Renal cortex interstitium (tissue), 15 donors: ENCODE measurements around the gene PDAP1. TPM values are rescaled to one million over a fixed set of nuclear protein-coding genes. Genes with fewer than 3 reads are reported as not detected.
A peak's percentile ranks its signal among the peaks of the same experiment; 100 is the strongest.

Experiments
- DNase-seq, 11 donors: peaks; one replicate each; pipeline ENCODE4 v3.0.0-alpha.2; 2013; ENCODE audit warnings: low read depth in 9 of 11, low spot score in 4 of 11; ENCODE audit errors: extremely low read depth in 1 of 11
- long read RNA-seq, 16 experiments: transcript quantifications; one replicate each; lab custom pipeline, GENCODE V29; 2026
- polyA plus RNA-seq, 3 donors: library from polyadenylated mRNA; unstranded; fragments of 120-200 nt; gene quantifications; one replicate each; pipeline ENCODE4 v1.2.1, GENCODE V29; 2013; ENCODE audit not compliant: insufficient read length in 3 of 3

The PDAP1 gene
- polyA plus RNA-seq = 100 to 1,000 TPM; 137 to 171 (median 142) TPM
- long read RNA-seq, donor 1, transcript PDAP1-201 (6 exons, 2,546 nt) = major isoform, 22 of 61 reads
- long read RNA-seq, donor 1, partial matches to known transcripts = 29 of 61 reads
- long read RNA-seq, donor 1, other reads (novel, unspliced or antisense) = 10 of 61 reads
- long read RNA-seq, donor 2, transcript PDAP1-201 (6 exons, 2,546 nt) = major isoform, 30 of 61 reads
- long read RNA-seq, donor 2, partial matches to known transcripts = 31 of 61 reads
- long read RNA-seq, donor 2, other reads (novel, unspliced or antisense) = 0 of 61 reads
- long read RNA-seq, donor 3, transcript PDAP1-201 (6 exons, 2,546 nt) = major isoform, 48 of 252 reads
- long read RNA-seq, donor 3, partial matches to known transcripts = 149 of 252 reads
- long read RNA-seq, donor 3, other reads (novel, unspliced or antisense) = 54 of 252 reads
- long read RNA-seq, donor 4, transcript PDAP1-201 (6 exons, 2,546 nt) = major isoform, 33 of 46 reads
- long read RNA-seq, donor 4, partial matches to known transcripts = 12 of 46 reads
- long read RNA-seq, donor 4, other reads (novel, unspliced or antisense) = 0 of 46 reads
- long read RNA-seq, donor 5 = 0 reads
- long read RNA-seq, donor 6, transcript PDAP1-201 (6 exons, 2,546 nt) = major isoform, 26 of 98 reads
- long read RNA-seq, donor 6, partial matches to known transcripts = 72 of 98 reads
- long read RNA-seq, donor 6, other reads (novel, unspliced or antisense) = 0 of 98 reads
- long read RNA-seq, donor 7, transcript PDAP1-201 (6 exons, 2,546 nt) = major isoform, 29 of 53 reads
- long read RNA-seq, donor 7, partial matches to known transcripts = 24 of 53 reads
- long read RNA-seq, donor 7, other reads (novel, unspliced or antisense) = 0 of 53 reads
- long read RNA-seq, donor 8 = 0 reads
- long read RNA-seq, donor 9, transcript PDAP1-201 (6 exons, 2,546 nt) = major isoform, 35 of 44 reads
- long read RNA-seq, donor 9, partial matches to known transcripts = 8 of 44 reads
- long read RNA-seq, donor 9, other reads (novel, unspliced or antisense) = 0 of 44 reads
- long read RNA-seq, donor 10, transcript PDAP1-201 (6 exons, 2,546 nt) = major isoform, 24 of 37 reads
- long read RNA-seq, donor 10, partial matches to known transcripts = 13 of 37 reads
- long read RNA-seq, donor 10, other reads (novel, unspliced or antisense) = 0 of 37 reads
- long read RNA-seq, donor 11, transcript PDAP1-201 (6 exons, 2,546 nt) = major isoform, 17 of 24 reads
- long read RNA-seq, donor 11, partial matches to known transcripts = 7 of 24 reads
- long read RNA-seq, donor 11, other reads (novel, unspliced or antisense) = 0 of 24 reads
- long read RNA-seq, donor 12, transcript PDAP1-201 (6 exons, 2,546 nt) = major isoform, 27 of 37 reads
- long read RNA-seq, donor 12, partial matches to known transcripts = 10 of 37 reads
- long read RNA-seq, donor 12, other reads (novel, unspliced or antisense) = 0 of 37 reads
- long read RNA-seq, donor 13 = 0 reads
- long read RNA-seq, donor 14, transcript PDAP1-201 (6 exons, 2,546 nt) = major isoform, 34 of 48 reads
- long read RNA-seq, donor 14, partial matches to known transcripts = 14 of 48 reads
- long read RNA-seq, donor 14, other reads (novel, unspliced or antisense) = 0 of 48 reads
- long read RNA-seq, donor 15, transcript PDAP1-201 (6 exons, 2,546 nt) = major isoform, 22 of 39 reads
- long read RNA-seq, donor 15, partial matches to known transcripts = 10 of 39 reads
- long read RNA-seq, donor 15, other reads (novel, unspliced or antisense) = 7 of 39 reads
- long read RNA-seq, donor 16, transcript PDAP1-201 (6 exons, 2,546 nt) = major isoform, 88 of 461 reads
- long read RNA-seq, donor 16, partial matches to known transcripts = 129 of 461 reads
- long read RNA-seq, donor 16, other reads (novel, unspliced or antisense) = 244 of 461 reads

GRCh38 chr7:99408379-99409191, at the start of gene PDAP1, which contains the start of gene BUD31:
Gene PDAP1 (minus strand): TSS chr7:99408597. CDS start chr7:99408548, 49 bp downstream.
Gene BUD31 (plus strand): TSS chr7:99408969. CDS start chr7:99411093, 2,124 bp downstream.
- DNase-seq = peak; percentile 86 to 94 (median 92)

- DNase-seq = no peak
Observed at GRCh38 chr7:99457650-99458493, 49.5 kb upstream of the PDAP1 start.

GRCh38 chr7:99457050-99457649, 48.8 kb upstream of the PDAP1 start:
- no peak for DNase-seq

GRCh38 chr7:99456288-99456687, 47.9 kb upstream of the PDAP1 start:
- DNase-seq = no peak

GRCh38 chr7:99455874-99456273, 47.5 kb upstream of the PDAP1 start:
- no peak for DNase-seq

- DNase-seq = no peak
Observed at GRCh38 chr7:99453105-99453504, 44.7 kb upstream of the PDAP1 start.

GRCh38 chr7:99452541-99452940, 44.1 kb upstream of the PDAP1 start:
- DNase-seq = no peak

GRCh38 chr7:99451936-99452335, 43.5 kb upstream of the PDAP1 start:
- no peak for DNase-seq

GRCh38 chr7:99449326-99449725, 40.9 kb upstream of the PDAP1 start:
- no peak for DNase-seq

GRCh38 chr7:99448855-99449254, 40.5 kb upstream of the PDAP1 start:
- no peak for DNase-seq

GRCh38 chr7:99447943-99448342, 39.5 kb upstream of the PDAP1 start:
- DNase-seq = no peak

GRCh38 chr7:99446096-99446495, 37.7 kb upstream of the PDAP1 start:
- no peak for DNase-seq

GRCh38 chr7:99440195-99440594, 31.8 kb upstream of the PDAP1 start:
- no peak for DNase-seq

GRCh38 chr7:99438573-99439480, 30.4 kb upstream of the PDAP1 start, which contains the start of the genes CPSF4 and PTCD1:
Gene CPSF4 (plus strand): TSS chr7:99438943. CDS start chr7:99439083, 140 bp downstream.
Gene PTCD1 (minus strand): TSS chr7:99438798. CDS start chr7:99435242, 3,556 bp downstream.
- peak; percentile 84 to 94 (median 90) for DNase-seq
